ENCODE measurements around the gene MYBBP1A.

MYBBP1A gene

DNA sequence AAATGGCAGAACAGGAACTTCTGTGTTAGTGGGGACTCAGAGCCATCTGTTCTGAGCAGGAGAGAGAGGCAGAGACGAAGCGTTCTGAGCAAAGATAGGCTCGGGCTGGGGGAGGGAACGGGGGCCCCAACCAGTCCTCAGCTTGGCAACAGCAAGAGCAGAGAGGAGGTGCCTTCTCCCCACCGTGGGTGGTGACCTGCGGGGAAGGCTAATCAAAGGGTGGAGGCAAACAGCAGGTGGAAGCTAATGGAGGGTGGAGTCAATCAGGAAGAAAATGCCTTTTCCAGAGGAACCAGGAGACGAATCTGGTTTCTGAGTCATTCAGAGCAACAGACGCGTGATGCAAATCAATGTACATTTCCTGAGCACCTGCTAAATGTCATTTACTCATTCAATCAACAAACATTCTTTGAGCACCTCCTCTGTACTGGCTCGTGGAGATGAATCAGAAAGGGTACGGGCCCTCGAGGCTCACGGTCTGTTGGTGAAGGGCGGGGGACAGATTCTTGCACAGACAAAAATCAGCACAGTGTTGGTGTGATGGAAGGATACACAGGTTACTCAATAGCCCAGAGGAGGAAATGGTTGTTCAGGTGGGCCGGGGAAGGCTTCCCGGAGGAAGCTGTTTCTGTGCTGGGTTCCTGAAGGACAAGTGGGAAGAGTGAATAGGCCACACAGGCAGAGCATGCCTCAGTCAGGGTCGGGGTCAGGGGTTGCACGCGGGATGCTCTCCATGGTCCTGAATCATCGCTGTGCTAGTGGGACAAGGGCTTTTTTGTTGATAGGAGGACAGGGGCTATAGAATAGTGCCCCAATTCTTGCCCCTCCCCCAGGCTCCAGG lies 62.2 kb downstream of the MYBBP1A start:
- TF ChIP-seq, protein P1, sequence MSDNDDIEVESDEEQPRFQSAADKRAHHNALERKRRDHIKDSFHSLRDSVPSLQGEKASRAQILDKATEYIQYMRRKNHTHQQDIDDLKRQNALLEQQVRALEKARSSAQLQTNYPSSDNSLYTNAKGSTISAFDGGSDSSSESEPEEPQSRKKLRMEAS (IDR thresholded peaks at IDR 0.05): peak; percentile 77
- TF ChIP-seq, protein P2, sequence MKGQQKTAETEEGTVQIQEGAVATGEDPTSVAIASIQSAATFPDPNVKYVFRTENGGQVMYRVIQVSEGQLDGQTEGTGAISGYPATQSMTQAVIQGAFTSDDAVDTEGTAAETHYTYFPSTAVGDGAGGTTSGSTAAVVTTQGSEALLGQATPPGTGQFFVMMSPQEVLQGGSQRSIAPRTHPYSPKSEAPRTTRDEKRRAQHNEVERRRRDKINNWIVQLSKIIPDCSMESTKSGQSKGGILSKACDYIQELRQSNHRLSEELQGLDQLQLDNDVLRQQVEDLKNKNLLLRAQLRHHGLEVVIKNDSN (IDR thresholded peaks at IDR 0.05): 0 out of 2 replicates have a peak, but pooled peaks have one; percentile 13
- TF ChIP-seq, protein P3, sequence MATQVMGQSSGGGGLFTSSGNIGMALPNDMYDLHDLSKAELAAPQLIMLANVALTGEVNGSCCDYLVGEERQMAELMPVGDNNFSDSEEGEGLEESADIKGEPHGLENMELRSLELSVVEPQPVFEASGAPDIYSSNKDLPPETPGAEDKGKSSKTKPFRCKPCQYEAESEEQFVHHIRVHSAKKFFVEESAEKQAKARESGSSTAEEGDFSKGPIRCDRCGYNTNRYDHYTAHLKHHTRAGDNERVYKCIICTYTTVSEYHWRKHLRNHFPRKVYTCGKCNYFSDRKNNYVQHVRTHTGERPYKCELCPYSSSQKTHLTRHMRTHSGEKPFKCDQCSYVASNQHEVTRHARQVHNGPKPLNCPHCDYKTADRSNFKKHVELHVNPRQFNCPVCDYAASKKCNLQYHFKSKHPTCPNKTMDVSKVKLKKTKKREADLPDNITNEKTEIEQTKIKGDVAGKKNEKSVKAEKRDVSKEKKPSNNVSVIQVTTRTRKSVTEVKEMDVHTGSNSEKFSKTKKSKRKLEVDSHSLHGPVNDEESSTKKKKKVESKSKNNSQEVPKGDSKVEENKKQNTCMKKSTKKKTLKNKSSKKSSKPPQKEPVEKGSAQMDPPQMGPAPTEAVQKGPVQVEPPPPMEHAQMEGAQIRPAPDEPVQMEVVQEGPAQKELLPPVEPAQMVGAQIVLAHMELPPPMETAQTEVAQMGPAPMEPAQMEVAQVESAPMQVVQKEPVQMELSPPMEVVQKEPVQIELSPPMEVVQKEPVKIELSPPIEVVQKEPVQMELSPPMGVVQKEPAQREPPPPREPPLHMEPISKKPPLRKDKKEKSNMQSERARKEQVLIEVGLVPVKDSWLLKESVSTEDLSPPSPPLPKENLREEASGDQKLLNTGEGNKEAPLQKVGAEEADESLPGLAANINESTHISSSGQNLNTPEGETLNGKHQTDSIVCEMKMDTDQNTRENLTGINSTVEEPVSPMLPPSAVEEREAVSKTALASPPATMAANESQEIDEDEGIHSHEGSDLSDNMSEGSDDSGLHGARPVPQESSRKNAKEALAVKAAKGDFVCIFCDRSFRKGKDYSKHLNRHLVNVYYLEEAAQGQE (IDR thresholded peaks at IDR 0.05; ENCODE audit: low read depth): peak; percentile 97
- TF ChIP-seq ZBTB7A (IDR thresholded peaks at IDR 0.05; ENCODE audit: low read depth) (peak; percentile 79), RAD21 (IDR thresholded peaks at IDR 0.05; ENCODE audit: low read depth) (peak; percentile 5; the same call in 1 of the 2 replicates), FOXM1 (IDR thresholded peaks at IDR 0.05; ENCODE audit: borderline replicate concordance, low read depth) (no peak), EP300 (IDR thresholded peaks at IDR 0.05; ENCODE audit: borderline replicate concordance) (no peak), TEAD4 (IDR thresholded peaks at IDR 0.05) (peak; percentile 42; the same call in 1 of the 2 replicates), CEBPB (IDR thresholded peaks at IDR 0.05) (no peak)

DNA sequence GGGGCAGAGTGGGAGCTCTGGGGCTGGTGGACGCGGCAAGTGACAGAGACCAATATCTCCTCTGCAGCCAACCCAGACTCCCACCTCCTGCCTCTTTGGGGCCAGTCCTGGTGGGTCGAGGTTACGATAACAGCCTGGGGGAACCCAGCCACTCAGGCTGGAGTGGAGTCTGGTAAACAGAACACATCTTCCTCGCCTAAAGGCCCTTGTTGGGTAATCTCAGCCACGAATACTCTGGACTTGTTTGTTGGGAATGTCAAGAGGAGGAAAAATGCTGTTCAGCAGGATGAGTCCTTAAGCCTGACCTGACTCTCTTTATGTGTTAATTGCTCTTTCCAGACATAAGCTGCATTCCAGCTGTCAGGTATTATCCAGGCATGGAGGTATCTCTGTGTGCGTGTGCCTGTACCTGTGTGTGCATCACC lies 64.5 kb downstream of the MYBBP1A start:
- TF ChIP-seq CREB1 (IDR thresholded peaks at IDR 0.05; ENCODE audit: low read depth) (no peak), TAF1 (IDR thresholded peaks at IDR 0.05; ENCODE audit: low read depth) (no peak), ZBTB7A (IDR thresholded peaks at IDR 0.05; ENCODE audit: low read depth) (no peak), NFIC (IDR thresholded peaks at IDR 0.05) (no peak), TCF12 (IDR thresholded peaks at IDR 0.05; ENCODE audit: low read depth) (no peak), CEBPB (IDR thresholded peaks at IDR 0.05) (no peak), EGR1 (IDR thresholded peaks at IDR 0.05) (no peak), YY1 (IDR thresholded peaks at IDR 0.05; ENCODE audit: low read depth) (no peak), EP300 (IDR thresholded peaks at IDR 0.05; ENCODE audit: borderline replicate concordance) (no peak), FOXM1 (IDR thresholded peaks at IDR 0.05; ENCODE audit: borderline replicate concordance, low read depth) (no peak), RAD21 (IDR thresholded peaks at IDR 0.05; ENCODE audit: low read depth) (no peak), TEAD4 (IDR thresholded peaks at IDR 0.05) (no peak)
- TF ChIP-seq, protein P3 (IDR thresholded peaks at IDR 0.05; ENCODE audit: low read depth): no peak
- TF ChIP-seq, protein P1 (IDR thresholded peaks at IDR 0.05): no peak

DNA sequence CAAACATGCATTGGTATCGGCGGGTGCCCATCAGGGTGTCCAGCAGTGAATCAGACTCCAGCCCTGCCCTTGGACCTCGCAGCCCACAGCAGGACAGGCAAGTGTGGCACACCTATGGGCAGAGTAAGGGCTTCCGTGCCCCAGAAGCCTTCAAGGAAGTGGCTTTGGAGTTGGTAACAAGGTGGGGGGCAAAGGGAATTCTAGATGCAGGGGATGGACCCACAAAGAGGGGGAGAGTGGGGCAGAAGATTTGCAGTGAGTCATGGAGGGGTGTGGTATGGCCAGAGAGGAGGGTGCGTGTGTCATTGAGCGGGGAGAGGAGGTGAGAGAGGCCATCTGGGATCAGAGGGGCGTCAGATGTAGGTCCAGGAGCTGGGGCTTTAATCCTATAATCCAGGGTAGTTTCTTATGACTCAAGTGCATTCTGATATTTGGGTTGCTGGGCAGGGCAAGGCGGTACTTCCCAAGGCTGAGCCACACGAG lies 65.0 kb downstream of the MYBBP1A start:
- TF ChIP-seq YY1 (IDR thresholded peaks at IDR 0.05; ENCODE audit: low read depth) (no peak), ZBTB7A (IDR thresholded peaks at IDR 0.05; ENCODE audit: low read depth) (no peak), NFIC (IDR thresholded peaks at IDR 0.05) (no peak), EGR1 (IDR thresholded peaks at IDR 0.05) (no peak), TCF12 (IDR thresholded peaks at IDR 0.05; ENCODE audit: low read depth) (no peak)
- TF ChIP-seq, protein P1 (IDR thresholded peaks at IDR 0.05): no peak

DNA sequence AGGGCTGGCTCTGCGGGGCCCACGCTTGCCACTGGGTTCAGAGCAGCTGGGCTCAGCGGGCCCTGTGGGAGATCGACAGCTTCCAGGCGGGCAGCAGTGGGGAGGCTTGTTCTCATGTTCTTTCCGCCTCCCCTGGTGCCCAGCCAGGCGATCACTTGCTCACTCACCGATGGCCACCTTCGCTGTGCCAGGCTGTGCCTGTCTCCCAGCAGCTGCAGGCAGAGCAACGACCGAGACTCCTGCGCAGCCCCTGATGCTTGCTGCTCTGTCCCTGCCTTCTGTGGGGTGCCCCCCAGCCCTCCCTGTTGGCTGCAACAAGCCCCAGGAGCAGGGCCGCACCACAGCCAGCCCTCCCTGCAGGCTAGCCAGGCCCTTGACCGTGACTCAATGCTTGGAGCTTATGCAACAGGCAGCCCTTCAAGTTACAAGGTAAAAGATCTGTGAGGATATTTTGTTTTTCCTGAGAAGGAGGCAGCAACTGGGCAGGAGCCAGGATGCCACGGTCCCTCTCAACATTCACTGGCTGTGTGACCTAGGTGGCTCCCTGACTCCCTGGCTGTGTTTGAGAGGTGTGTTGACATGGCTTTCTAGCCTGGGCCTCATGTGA lies 66.1 kb downstream of the MYBBP1A start:
- TF ChIP-seq CREB1 (IDR thresholded peaks at IDR 0.05; ENCODE audit: low read depth) (no peak), EP300 (IDR thresholded peaks at IDR 0.05; ENCODE audit: borderline replicate concordance) (peak; percentile 71), TEAD4 (IDR thresholded peaks at IDR 0.05) (peak; percentile 34; the same call in 1 of the 2 replicates), YY1 (IDR thresholded peaks at IDR 0.05; ENCODE audit: low read depth) (peak; percentile 19; the same call in 1 of the 2 replicates), NFIC (IDR thresholded peaks at IDR 0.05) (peak; percentile 64), TCF12 (IDR thresholded peaks at IDR 0.05; ENCODE audit: low read depth) (peak; percentile 92), EGR1 (IDR thresholded peaks at IDR 0.05) (no peak), TAF1 (IDR thresholded peaks at IDR 0.05; ENCODE audit: low read depth) (no peak), CEBPB (IDR thresholded peaks at IDR 0.05) (peak; percentile 68; the same call in 1 of the 2 replicates), RAD21 (IDR thresholded peaks at IDR 0.05; ENCODE audit: low read depth) (peak; percentile 8; the same call in 1 of the 2 replicates)
- TF ChIP-seq, protein P3 (IDR thresholded peaks at IDR 0.05; ENCODE audit: low read depth): no peak
- TF ChIP-seq, protein P2 (IDR thresholded peaks at IDR 0.05): no peak
- TF ChIP-seq, protein P1 (IDR thresholded peaks at IDR 0.05): peak; percentile 35

Data from Ishikawa (cell line).